HepG2 (cell line): ENCODE results near the gene FOXN3. TPM values are rescaled to one million over a fixed set of nuclear protein-coding genes. Genes with fewer than 3 reads are reported as not detected.

Experiments
- ATAC-seq: fragments of 200-7000 bp; cut with Tn5 transposase; 3 replicates; pipeline ENCODE4 v1.9.1; 2020; ENCODE audit warnings: mild to moderate bottlenecking, moderate library complexity
- BruUV-seq: library from RNA; stranded (reverse); fragments of 400-500 nt; replicated peaks from 2 replicates; lab custom pipeline; 2021; lab: Mats Ljungman, UMichigan
- CTCF ChIA-PET: fragments of 300-600 bp; formaldehyde crosslinking; extraction: SDS; loops from one replicate; lab custom pipeline; 2021; ENCODE audit warnings: low total read pairs, inconsistent platforms, low intra/inter-chr PET ratio; lab: Yijun Ruan, JAX
- POLR2A ChIA-PET: fragments of 350-600 bp; sonication (Branson Sonifier 250); formaldehyde crosslinking; loops from one replicate; lab custom pipeline; 2020; ENCODE audit warnings: antibody characterized with exemption, inconsistent platforms; lab: Yijun Ruan, JAX
- DNase-seq: peaks from one replicate; pipeline ENCODE4 v3.0.0-alpha.2; 2015; ENCODE audit warnings: low spot score
- FAIRE-seq: peaks from 3 replicates; lab custom pipeline; 2011; peaks lifted over from hg19 to GRCh38; lab: Jason Lieb, UNC
- H2AFZ ChIP-seq: one replicate; pipeline ENCODE4 v1.6.1; 2011; ENCODE audit warnings: low read length, inconsistent platforms
- H3K27ac ChIP-seq: fragments of 300-600 bp; 3 replicates; pipeline ENCODE4 v1.8.0; 2011; ENCODE audit warnings: mixed run types, mild to moderate bottlenecking, mixed read lengths, low read length, inconsistent platforms; ENCODE audit not compliant: insufficient read depth; ENCODE audit errors: extremely low read length
- H3K27me3 ChIP-seq, 2 experiments: fragments of 200-600 bp in 1 of 2; 2 replicates in 1 of 2; 3 replicates in 1 of 2; pipeline versions ENCODE4 v1.6.0 to v1.8.0; 2011; ENCODE audit warnings: low read length in 2 of 2, mild to moderate bottlenecking in 2 of 2, moderate library complexity in 2 of 2, inconsistent platforms in 1 of 2; ENCODE audit not compliant: insufficient read depth in 2 of 2, control insufficient read depth in 1 of 2
- H3K36me3 ChIP-seq, 2 experiments: fragments of 200-600 bp in 1 of 2; replicated peaks in 1 of 2; 2 replicates in 1 of 2; 3 replicates in 1 of 2; pipeline versions ENCODE4 v1.5.1 to v1.8.0; 2011; ENCODE audit warnings: low read length in 2 of 2, inconsistent platforms in 1 of 2; ENCODE audit not compliant: insufficient read depth in 2 of 2, control insufficient read depth in 1 of 2
- H3K4me1 ChIP-seq: 2 replicates; pipeline ENCODE4 v1.5.1; 2012; ENCODE audit warnings: low read length, inconsistent platforms; ENCODE audit not compliant: insufficient read depth
- H3K4me2 ChIP-seq: 2 replicates; pipeline ENCODE4 v1.6.0; 2011; ENCODE audit warnings: low read depth, low read length, inconsistent platforms
- H3K4me3 ChIP-seq, 3 experiments: fragments of 200-600 bp in 1 of 3; sonication (generic), shearing (Covaris generic) in 1 of 3; replicated peaks in 1 of 3; 2 replicates each; pipeline ENCODE4 v1.5.1; 2011 to 2016; ENCODE audit warnings: low read length in 3 of 3, inconsistent platforms in 2 of 3, low read depth in 2 of 3, mild to moderate bottlenecking in 2 of 3, control low read depth in 1 of 3, mixed read lengths in 1 of 3; ENCODE audit not compliant: insufficient read depth in 1 of 3
- H3K79me2 ChIP-seq: one replicate; pipeline ENCODE4 v1.6.1; 2011; ENCODE audit warnings: low read length, inconsistent platforms; ENCODE audit not compliant: insufficient read depth
- H3K9ac ChIP-seq: 2 replicates; pipeline ENCODE4 v1.6.0; 2011; ENCODE audit warnings: mild to moderate bottlenecking, low read depth, low read length, inconsistent platforms; ENCODE audit not compliant: insufficient read depth
- H3K9me3 ChIP-seq: 2 replicates; pipeline ENCODE4 v1.5.1; 2012; ENCODE audit warnings: mild to moderate bottlenecking, low read length
- H4K20me1 ChIP-seq: 2 replicates; pipeline ENCODE4 v1.6.0; 2011; ENCODE audit warnings: inconsistent platforms, mild to moderate bottlenecking, low read length, moderate library complexity; ENCODE audit not compliant: insufficient read depth
- AGO2 ChIP-seq: fragments of 200-400 bp; formaldehyde crosslinking; optimal IDR thresholded peaks from 2 replicates; pipeline ENCODE3; 2017; ENCODE audit warnings: mild to moderate bottlenecking, low read depth, low read length, moderate library complexity
- AHR ChIP-seq: IDR thresholded peaks from 2 replicates; pipeline ENCODE4 v1.6.1; 2018; ENCODE audit warnings: missing genetic modification reagents, missing compliant biosample characterization
- IKZF5 ChIP-seq: IDR thresholded peaks from 2 replicates; pipeline ENCODE4 v1.6.1; 2018; ENCODE audit warnings: missing genetic modification reagents, mild to moderate bottlenecking, missing compliant biosample characterization
- KLF11 ChIP-seq: IDR thresholded peaks from 2 replicates; pipeline ENCODE4 v1.6.1; 2016; ENCODE audit warnings: missing compliant biosample characterization
- PAWR ChIP-seq: sonication (generic); formaldehyde crosslinking; IDR thresholded peaks from 2 replicates; pipeline ENCODE4 v1.4.0; 2020; ENCODE audit warnings: missing genetic modification reagents, mild to moderate bottlenecking, borderline replicate concordance
- RNF2 ChIP-seq: fragments of 450-650 bp; conservative IDR thresholded peaks from 2 replicates; pipeline ENCODE4 v1.6.1; 2016; ENCODE audit warnings: low read depth
- SATB2 ChIP-seq: sonication (generic); formaldehyde crosslinking; IDR thresholded peaks from 2 replicates; pipeline ENCODE4 v1.5.0; 2020; ENCODE audit warnings: missing genetic modification reagents
- SP140L ChIP-seq: sonication (generic); formaldehyde crosslinking; IDR thresholded peaks from 2 replicates; pipeline ENCODE4 v1.4.0; 2020; ENCODE audit warnings: missing genetic modification reagents, borderline replicate concordance
- SRSF9 ChIP-seq: fragments of 200-400 bp; formaldehyde crosslinking; IDR thresholded peaks from 2 replicates; pipeline ENCODE4 v1.6.1; 2018; ENCODE audit warnings: borderline replicate concordance, mild to moderate bottlenecking, low read depth, low read length; ENCODE audit not compliant: insufficient read depth, poor library complexity, severe bottlenecking
- TCF7 ChIP-seq: sonication (generic); IDR thresholded peaks from 2 replicates; pipeline ENCODE4 v1.6.1; 2016; ENCODE audit warnings: antibody characterized with exemption, low read depth
- ZBTB38 ChIP-seq: sonication (generic); formaldehyde crosslinking; IDR thresholded peaks from 2 replicates; pipeline ENCODE4 v1.5.1; 2020; ENCODE audit warnings: mild to moderate bottlenecking, missing genetic modification reagents
- ZNF224 ChIP-seq: sonication (generic); formaldehyde crosslinking; IDR thresholded peaks from 2 replicates; pipeline ENCODE4 v1.5.0; 2020; ENCODE audit warnings: mild to moderate bottlenecking, missing genetic modification reagents
- ZNF558 ChIP-seq: sonication (generic); formaldehyde crosslinking; IDR thresholded peaks from 2 replicates; pipeline ENCODE4 v1.9.0; 2022; ENCODE audit warnings: mild to moderate bottlenecking, missing genetic modification reagents, borderline replicate concordance
- WGBS: methylation state at CpG from one replicate; pipeline ENCODE4 v1.1.6; 2017; ENCODE audit warnings: low lambda C conversion rate; 5-methylcytosine and 5-hydroxymethylcytosine counted together
- in situ Hi-C: cut with HindIII; loops from 2 replicates; pipeline ENCODE4 v1.10.0; 2017; ENCODE audit warnings: low pct_unique_long_range_greater_than_20kb; ENCODE audit not compliant: extremely low pct_ligation_motif_present
- intact Hi-C: fragments of 100-400 bp; cut with micrococcal nuclease; formaldehyde crosslinking; loops from one replicate; pipeline ENCODE4 v1.10.0; 2022; ENCODE audit not compliant: unreplicated experiment
- polyA plus RNA-seq, 8 experiments: library from polyadenylated mRNA; depleted of rRNA in 3 of 8; stranded (reverse) in 7 of 8; unstranded in 1 of 8; fragments of >200 nt; fragmentation: Illumina TruSeq in 4 of 8; extraction: Trizol in 4 of 8; gene quantifications; 2 replicates each; pipeline versions ENCODE4 v1.2.1 to v1.2.3, GENCODE V29; 2011 to 2016; ENCODE audit warnings: low read depth in 4 of 8, missing spikeins in 1 of 8, mixed read lengths in 1 of 8; ENCODE audit not compliant: insufficient read depth in 1 of 8
- total RNA-seq, 5 experiments: library from RNA; depleted of rRNA; stranded (reverse); fragments of >200 nt; fragmentation: Illumina TruSeq; extraction: Trizol; gene quantifications; 2 replicates each; pipeline ENCODE4 v1.2.3, GENCODE V29; 2016; ENCODE audit warnings: low read depth in 1 of 5
- TF ChIP-seq, protein P1 (sequence below): sonication (generic); formaldehyde crosslinking; IDR thresholded peaks from 2 replicates; pipeline ENCODE4 v1.5.1; 2020; ENCODE audit warnings: mild to moderate bottlenecking, moderate library complexity, missing genetic modification reagents
- TF ChIP-seq, protein P2 (sequence below): IDR thresholded peaks from 2 replicates; pipeline ENCODE4 v1.6.1; 2012; ENCODE audit warnings: inconsistent platforms

The FOXN3 gene
- total and polyA plus RNA-seq, 2 of the 13 experiments (the other 11 are each of a cell fraction or from before 2014, with no cell fraction given) = 32.4 to 70.2 TPM

GRCh38 chr14:89162586-89162985 is 254.4 kb downstream of the FOXN3 start:
- over 99% methylated on average over 22 of the region's 22 CpGs for WGBS
- DNase-seq (no peak), ATAC-seq (no peak), FAIRE-seq (no peak)
- H3K27me3 ChIP-seq = no peaks in the 10 kb centered on the region
- H3K27ac ChIP-seq = no peak overlapping the region
- H3K9me3 ChIP-seq = no peaks in the 10 kb centered on the region
- no peak overlapping the region for H3K9ac ChIP-seq
- BruUV-seq = no TSS peak
- TF ChIP-seq ZNF224 (CRISPR knock-in tag) = no peak
- TF ChIP-seq ZNF558 (CRISPR knock-in tag) = no peak
- TF ChIP-seq PAWR = no peak
- TF ChIP-seq AHR = no peak
- TF ChIP-seq, protein P1, sequence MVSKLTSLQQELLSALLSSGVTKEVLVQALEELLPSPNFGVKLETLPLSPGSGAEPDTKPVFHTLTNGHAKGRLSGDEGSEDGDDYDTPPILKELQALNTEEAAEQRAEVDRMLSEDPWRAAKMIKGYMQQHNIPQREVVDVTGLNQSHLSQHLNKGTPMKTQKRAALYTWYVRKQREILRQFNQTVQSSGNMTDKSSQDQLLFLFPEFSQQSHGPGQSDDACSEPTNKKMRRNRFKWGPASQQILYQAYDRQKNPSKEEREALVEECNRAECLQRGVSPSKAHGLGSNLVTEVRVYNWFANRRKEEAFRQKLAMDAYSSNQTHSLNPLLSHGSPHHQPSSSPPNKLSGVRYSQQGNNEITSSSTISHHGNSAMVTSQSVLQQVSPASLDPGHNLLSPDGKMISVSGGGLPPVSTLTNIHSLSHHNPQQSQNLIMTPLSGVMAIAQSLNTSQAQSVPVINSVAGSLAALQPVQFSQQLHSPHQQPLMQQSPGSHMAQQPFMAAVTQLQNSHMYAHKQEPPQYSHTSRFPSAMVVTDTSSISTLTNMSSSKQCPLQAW (CRISPR knock-in tag) = no peak
- TF ChIP-seq ZBTB38 (CRISPR knock-in tag) = 0 out of 2 replicates have a peak, but pooled peaks have one; percentile 17
- TF ChIP-seq TCF7 = no peak
- no peak for TF ChIP-seq SP140L (CRISPR knock-in tag)
- peak; percentile 49 for TF ChIP-seq AGO2
- TF ChIP-seq IKZF5 (CRISPR knock-in tag) = no peak
- TF ChIP-seq, protein P2, sequence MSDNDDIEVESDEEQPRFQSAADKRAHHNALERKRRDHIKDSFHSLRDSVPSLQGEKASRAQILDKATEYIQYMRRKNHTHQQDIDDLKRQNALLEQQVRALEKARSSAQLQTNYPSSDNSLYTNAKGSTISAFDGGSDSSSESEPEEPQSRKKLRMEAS = no peak
- no peak for TF ChIP-seq RNF2
- no peak for TF ChIP-seq KLF11 (CRISPR knock-in tag)
- no peak for TF ChIP-seq SRSF9
- no peak for TF ChIP-seq SATB2 (CRISPR knock-in tag)
- no peak overlapping the region for H2AFZ ChIP-seq
- no peak overlapping the region for H3K4me2 ChIP-seq
- peaks cover 19% of the 10 kb centered on the region for H3K4me1 ChIP-seq
- peaks cover 32 to 64% of the 10 kb centered on the region in 2 experiments for H3K36me3 ChIP-seq
- CTCF ChIA-PET = no interaction called here
- intact Hi-C loops = no loop called here
- in situ Hi-C loops = no loop called here
- H4K20me1 ChIP-seq = peaks cover 5% of the 10 kb centered on the region; the same call in 1 of the 2 replicates
- POLR2A ChIA-PET = no interaction called here
- no peaks in the 10 kb centered on the region for H3K79me2 ChIP-seq
- no peak overlapping the region for H3K4me3 ChIP-seq
